Measurements from ENCODE around the gene HOXD4. TPM values are rescaled to one million over a fixed set of nuclear protein-coding genes. Genes with fewer than 3 reads are reported as not detected.

The HOXD4 gene
- total and polyA plus RNA-seq, 10 of the 15 experiments (the other 5 are each of a cell fraction or from before 2014, with no cell fraction given) = 0.07 TPM; not detected in 9

- BruUV-seq (replicated peaks) = no TSS peak
- ATAC-seq = no peak
- no peak overlapping the region for H3K4me3 ChIP-seq
- H3K27me3 ChIP-seq (replicated peaks in 1 of 2; ENCODE audit: control insufficient read depth in 2 of 2, insufficient read depth in 2 of 2, low read length in 1 of 2) = peaks cover 11 to 29% of the 10 kb centered on the region in 2 experiments
- no peak overlapping the region for H3K9ac ChIP-seq (ENCODE audit: control insufficient read depth, insufficient read depth, low read length)
- no peak for FAIRE-seq
- ChIA-PET RAD21 (ENCODE audit: unreplicated experiment) (interaction anchor here (0.7 to 3.7 kb wide), 3 partner anchors 429 to 1024 kb away, joined by 3 to 17 read pairs (median 16); no protein-coding TSS in a partner anchor), POLR2A (no interaction called here), SMC1A (ENCODE audit: uncharacterized antibody, unreplicated experiment) (interaction anchor here (0.7 to 3.1 kb wide), 4 partner anchors 15 to 526 kb away, joined by 4 to 37 read pairs (median 12); no protein-coding TSS in a partner anchor), CTCF (interaction anchor here (0.8 to 4.3 kb wide), 7 partner anchors 15 to 1024 kb away, joined by 3 to 79 read pairs (median 17); no protein-coding TSS in a partner anchor)
- intact Hi-C loops (cut with micrococcal nuclease; ENCODE audit: unreplicated experiment) (loop anchor here (5.0 kb wide), 2 partner anchors 692 to 1037 kb away; no protein-coding TSS in a partner anchor), in situ Hi-C loops (cut with MboI) (loop anchor here (5.0 to 25.0 kb wide), 4 partner anchors 512 to 1212 kb away; no protein-coding TSS in a partner anchor)
- no peaks in the 10 kb centered on the region for H3K79me2 ChIP-seq (ENCODE audit: control insufficient read depth, insufficient read depth, low read length)
- TF ChIP-seq PAX5 (IDR thresholded peaks at IDR 0.05; ENCODE audit: borderline replicate concordance, low read depth, low read length) (no peak), LARP7 (IDR thresholded peaks at IDR 0.05) (no peak), CBX5 (IDR thresholded peaks at IDR 0.05; ENCODE audit: low read depth) (no peak), SRF (IDR thresholded peaks at IDR 0.05; ENCODE audit: low read depth in 2 of 2, low read length in 2 of 2) (no peak), KAT2A (conservative IDR thresholded peaks at IDR 0.05; ENCODE audit: control insufficient read depth, low read depth, low read length) (no peak), NFYB (IDR thresholded peaks at IDR 0.05; ENCODE audit: insufficient read depth, low read depth, low read length) (no peak), MYB (IDR thresholded peaks at IDR 0.05; ENCODE audit: borderline replicate concordance, low read depth, low read length) (no peak), E2F4 (IDR thresholded peaks at IDR 0.05; ENCODE audit: low read depth, low read length) (no peak)
- no peaks in the 10 kb centered on the region for H3K4me1 ChIP-seq (ENCODE audit: control insufficient read depth, insufficient read depth, low read length)
- peaks cover 1% of the 10 kb centered on the region; the same call in 2 of the 3 replicates for H3K9me3 ChIP-seq (replicated peaks; ENCODE audit: control insufficient read depth, insufficient read depth, low read length)
- no peaks in the 10 kb centered on the region for H4K20me1 ChIP-seq (ENCODE audit: control insufficient read depth, insufficient read depth)
- H3K4me2 ChIP-seq (ENCODE audit: control insufficient read depth, insufficient read depth) = no peak overlapping the region
- H2AFZ ChIP-seq (ENCODE audit: control insufficient read depth, low read depth, low read length) = no peak overlapping the region
- WGBS (ENCODE audit: insufficient coverage, insufficient replicate concordance, low lambda C conversion rate, missing lambda C conversion rate) = 8% methylated on average over 7 of the region's 9 CpGs
- H3K36me3 ChIP-seq (ENCODE audit: control insufficient read depth in 2 of 2, insufficient read depth in 2 of 2, low read length in 1 of 2) = no peaks in the 10 kb centered on the region
- no peak for DNase-seq (ENCODE audit: low read depth, low spot score)
- H3K27ac ChIP-seq (ENCODE audit: control insufficient read depth, insufficient read depth) = no peak overlapping the region
These were observed 26.2 kb upstream of the HOXD4 start for GRCh38 chr2:176124947-176125771.
